CD4-positive, alpha-beta T cell (primary cell): ENCODE data around the gene RIPOR2. TPM values are rescaled to one million over a fixed set of nuclear protein-coding genes. Genes with fewer than 3 reads are reported as not detected.

Source experiments
- ATAC-seq: fragments of 200-7000 bp; cut with Tn5 transposase; one replicate; pipeline ENCODE4 v1.10.0; 2022; ENCODE audit warnings: mild to moderate bottlenecking; ENCODE audit not compliant: poor library complexity
- CTCF ChIA-PET: fragments of 350-600 bp; sonication (Branson Sonifier 250); formaldehyde crosslinking; loops from one replicate; lab custom pipeline; 2021; ENCODE audit warnings: antibody characterized with exemption, inconsistent platforms; lab: Charles Lee
- POLR2A ChIA-PET: fragments of 350-600 bp; sonication (Branson Sonifier 250); formaldehyde crosslinking; loops from one replicate; lab custom pipeline; 2021; ENCODE audit warnings: antibody characterized with exemption, inconsistent platforms; lab: Charles Lee
- DNase-seq, 14 experiments: peaks; one replicate each; pipeline ENCODE4 v3.0.0-alpha.2; 2013 to 2020; ENCODE audit warnings: mixed read lengths in 2 of 14
- H3K27ac ChIP-seq, 2 donors: one replicate each; pipeline versions ENCODE4 v1.5.1 to v1.7.0; 2013; ENCODE audit warnings: low read length in 2 of 2, low read depth in 1 of 2, mild to moderate bottlenecking in 1 of 2
- H3K27me3 ChIP-seq, 2 experiments: 1 replicate in 1 of 2; 2 replicates in 1 of 2; pipeline versions ENCODE4 v1.6.1 to v1.7.0; 2013; ENCODE audit warnings: low read length in 2 of 2, control low read depth in 1 of 2, mild to moderate bottlenecking in 1 of 2, moderate library complexity in 1 of 2; ENCODE audit not compliant: insufficient read depth in 2 of 2, control insufficient read depth in 1 of 2
- H3K36me3 ChIP-seq: one replicate; pipeline ENCODE4 v1.6.1; 2013; ENCODE audit warnings: low read length, control low read depth; ENCODE audit not compliant: insufficient read depth
- H3K4me1 ChIP-seq: one replicate; pipeline ENCODE4 v1.6.1; 2013; ENCODE audit warnings: low read length, control low read depth; ENCODE audit not compliant: insufficient read depth
- H3K4me3 ChIP-seq: one replicate; pipeline ENCODE4 v1.5.1; 2013; ENCODE audit warnings: mild to moderate bottlenecking, low read length, moderate library complexity
- H3K9me3 ChIP-seq, 2 experiments: 1 replicate in 1 of 2; 2 replicates in 1 of 2; pipeline versions ENCODE4 v1.6.1 to v1.7.0; 2013; ENCODE audit warnings: low read length in 2 of 2, mild to moderate bottlenecking in 2 of 2, control low read depth in 1 of 2, moderate library complexity in 1 of 2; ENCODE audit not compliant: control insufficient read depth in 1 of 2, insufficient read depth in 1 of 2
- H3K27ac Mint-ChIP-seq: one replicate; pipeline ENCODE4 v1.8.0; 2020; ENCODE audit warnings: mixed read lengths
- H3K27me3 Mint-ChIP-seq: one replicate; pipeline ENCODE4 v1.8.0; 2021; ENCODE audit warnings: mixed read lengths
- H3K36me3 Mint-ChIP-seq: one replicate; pipeline ENCODE4 v1.8.0; 2021; ENCODE audit warnings: low read depth, mixed read lengths
- H3K4me1 Mint-ChIP-seq: one replicate; pipeline ENCODE4 v1.8.0; 2021; ENCODE audit warnings: low read depth, mixed read lengths
- H3K4me3 Mint-ChIP-seq: one replicate; pipeline ENCODE4 v1.8.0; 2020; ENCODE audit warnings: mild to moderate bottlenecking, mixed read lengths
- H3K9me3 Mint-ChIP-seq: one replicate; pipeline ENCODE4 v1.8.0; 2020; ENCODE audit warnings: mixed read lengths
- CTCF ChIP-seq: fragments of 200-600 bp; IDR thresholded peaks from one replicate; pipeline ENCODE4 v1.8.0; 2022; ENCODE audit warnings: antibody characterized with exemption, mild to moderate bottlenecking
- intact Hi-C, 2 experiments: fragments of 100-400 bp; cut with DNase I in 1 of 2; cut with micrococcal nuclease in 1 of 2; formaldehyde crosslinking; loops; one replicate each; pipeline versions ENCODE4 v1.15.1 to v1.9.0; 2023 to 2025; cut with DNase I, micrococcal nuclease
- total RNA-seq, 174 experiments: library from RNA in 2 of 174; stranded (reverse) in 2 of 174; gene quantifications; one replicate each; pipeline ENCODE4 v1.2.3 and lab custom pipeline; 2021 to 2026

Gene RIPOR2
- total RNA-seq, 2 experiments from 2014 or later: 123 to 129 TPM

GRCh38 chr6:24979176-24979575, 43.4 kb upstream of the RIPOR2 start:
- no peak for TF ChIP-seq CTCF
- H3K36me3 Mint-ChIP-seq: peaks cover 36% of the 10 kb centered on the region
- ChIA-PET POLR2A (interaction anchor here (1.0 to 4.5 kb wide), 5 partner anchors 13 to 44 kb away, joined by 3 to 26 read pairs (median 6); partner anchors contain the start of gene RIPOR2), CTCF (interaction anchor here (0.6 to 3.8 kb wide), 8 partner anchors 10 to 144 kb away, joined by 3 to 29 read pairs (median 4); no protein-coding TSS in a partner anchor)
- peaks cover 0 to 3% of the 10 kb centered on the region in 2 experiments for H3K9me3 ChIP-seq
- ATAC-seq (no peak), DNase-seq (no peak)
- peaks cover 29% of the 10 kb centered on the region for H3K4me1 ChIP-seq
- intact Hi-C loops: no loop called here
- H3K9me3 Mint-ChIP-seq: no peaks in the 10 kb centered on the region
- no peak overlapping the region for H3K27ac ChIP-seq
- no peak overlapping the region for H3K27ac Mint-ChIP-seq
- H3K4me3 Mint-ChIP-seq: no peak overlapping the region
- H3K36me3 ChIP-seq: peaks cover 7% of the 10 kb centered on the region
- H3K27me3 Mint-ChIP-seq: no peaks in the 10 kb centered on the region
- H3K27me3 ChIP-seq: no peaks in the 10 kb centered on the region
- H3K4me3 ChIP-seq: no peak overlapping the region
- peaks cover 75% of the 10 kb centered on the region for H3K4me1 Mint-ChIP-seq

- peaks cover 80% of the 10 kb centered on the region for H3K4me1 Mint-ChIP-seq
- TF ChIP-seq CTCF: no peak
- peak overlapping the region; percentile 67 for H3K4me3 Mint-ChIP-seq
- ChIA-PET CTCF (interaction anchor here (0.8 to 5.7 kb wide), 5 partner anchors 16 to 118 kb away, joined by 3 to 45 read pairs (median 5); partner anchors contain the start of gene RIPOR2), POLR2A (interaction anchor here (0.9 to 2.5 kb wide), 10 partner anchors 10 to 112 kb away, joined by 3 to 17 read pairs (median 4); partner anchors contain the start of gene RIPOR2)
- no peaks in the 10 kb centered on the region for H3K9me3 Mint-ChIP-seq
- Histone ChIP-seq H3K27ac (peak overlapping the region; percentile 24 to 25), H3K27me3 (no peaks in the 10 kb centered on the region), H3K4me3 (no peak overlapping the region), H3K4me1 (peaks cover 36% of the 10 kb centered on the region), H3K36me3 (no peaks in the 10 kb centered on the region), H3K9me3 (peaks cover 0 to 3% of the 10 kb centered on the region in 2 experiments)
- H3K27ac Mint-ChIP-seq: peak overlapping the region; percentile 90
- intact Hi-C loops: no loop called here
- H3K36me3 Mint-ChIP-seq: peaks cover 43% of the 10 kb centered on the region
- DNase-seq (peak in 5 of 14 experiments; percentile 29 to 73 (median 55)), ATAC-seq (peak; percentile 83)
- H3K27me3 Mint-ChIP-seq: no peaks in the 10 kb centered on the region
Observed at GRCh38 chr6:24974182-24975171, 38.7 kb upstream of the RIPOR2 start.

GRCh38 chr6:24972311-24972958, 36.7 kb upstream of the RIPOR2 start:
- H3K9me3 Mint-ChIP-seq: no peaks in the 10 kb centered on the region
- peaks cover 80% of the 10 kb centered on the region for H3K4me1 Mint-ChIP-seq
- Histone ChIP-seq H3K27ac (no peak overlapping the region), H3K9me3 (peaks cover 0 to 3% of the 10 kb centered on the region in 2 experiments), H3K36me3 (no peaks in the 10 kb centered on the region), H3K27me3 (no peaks in the 10 kb centered on the region), H3K4me1 (peaks cover 52% of the 10 kb centered on the region), H3K4me3 (no peak overlapping the region)
- no peak for ATAC-seq
- no peak for DNase-seq
- H3K4me3 Mint-ChIP-seq: no peak overlapping the region
- POLR2A ChIA-PET: interaction anchor here (1.0 to 2.1 kb wide), 5 partner anchors 16 to 128 kb away, joined by 3 to 9 read pairs (median 3); no protein-coding TSS in a partner anchor
- no peaks in the 10 kb centered on the region for H3K27me3 Mint-ChIP-seq
- H3K36me3 Mint-ChIP-seq: peaks cover 29% of the 10 kb centered on the region
- CTCF ChIA-PET: interaction anchor here (0.8 to 5.7 kb wide), 7 partner anchors 10 to 98 kb away, joined by 3 to 45 read pairs (median 4); no protein-coding TSS in a partner anchor
- no peak overlapping the region for H3K27ac Mint-ChIP-seq
- intact Hi-C loops: no loop called here
- TF ChIP-seq CTCF: no peak
